ENCODE results near the gene TULP4.

GRCh38 chr6:158327211-158327610 lies 14.9 kb downstream of the TULP4 start:
- TF ChIP-seq EZH2 (IDR thresholded peaks at IDR 0.05) (no peak), CTCF (IDR thresholded peaks at IDR 0.05) (no peak)

Data from neural progenitor cell (in vitro differentiated cells).